CD4-positive, alpha-beta T cell (primary cell): Measurements from ENCODE around the gene VPS39. TPM values are rescaled to one million over a fixed set of nuclear protein-coding genes. Genes with fewer than 3 reads are reported as not detected.

Experiments
- ATAC-seq: fragments of 200-7000 bp; cut with Tn5 transposase; one replicate; pipeline ENCODE4 v1.10.0; 2022; ENCODE audit warnings: mild to moderate bottlenecking; ENCODE audit not compliant: poor library complexity
- CTCF ChIA-PET: fragments of 350-600 bp; sonication (Branson Sonifier 250); formaldehyde crosslinking; loops from one replicate; lab custom pipeline; 2021; ENCODE audit warnings: antibody characterized with exemption, inconsistent platforms; lab: Charles Lee
- POLR2A ChIA-PET: fragments of 350-600 bp; sonication (Branson Sonifier 250); formaldehyde crosslinking; loops from one replicate; lab custom pipeline; 2021; ENCODE audit warnings: antibody characterized with exemption, inconsistent platforms; lab: Charles Lee
- DNase-seq, 14 experiments: peaks; one replicate each; pipeline ENCODE4 v3.0.0-alpha.2; 2013 to 2020; ENCODE audit warnings: mixed read lengths in 2 of 14
- H3K27ac ChIP-seq, 2 donors: one replicate each; pipeline versions ENCODE4 v1.5.1 to v1.7.0; 2013; ENCODE audit warnings: low read length in 2 of 2, low read depth in 1 of 2, mild to moderate bottlenecking in 1 of 2
- H3K27me3 ChIP-seq, 2 experiments: 1 replicate in 1 of 2; 2 replicates in 1 of 2; pipeline versions ENCODE4 v1.6.1 to v1.7.0; 2013; ENCODE audit warnings: low read length in 2 of 2, control low read depth in 1 of 2, mild to moderate bottlenecking in 1 of 2, moderate library complexity in 1 of 2; ENCODE audit not compliant: insufficient read depth in 2 of 2, control insufficient read depth in 1 of 2
- H3K36me3 ChIP-seq: one replicate; pipeline ENCODE4 v1.6.1; 2013; ENCODE audit warnings: low read length, control low read depth; ENCODE audit not compliant: insufficient read depth
- H3K4me1 ChIP-seq: one replicate; pipeline ENCODE4 v1.6.1; 2013; ENCODE audit warnings: low read length, control low read depth; ENCODE audit not compliant: insufficient read depth
- H3K4me3 ChIP-seq: one replicate; pipeline ENCODE4 v1.5.1; 2013; ENCODE audit warnings: mild to moderate bottlenecking, low read length, moderate library complexity
- H3K9me3 ChIP-seq, 2 experiments: 1 replicate in 1 of 2; 2 replicates in 1 of 2; pipeline versions ENCODE4 v1.6.1 to v1.7.0; 2013; ENCODE audit warnings: low read length in 2 of 2, mild to moderate bottlenecking in 2 of 2, control low read depth in 1 of 2, moderate library complexity in 1 of 2; ENCODE audit not compliant: control insufficient read depth in 1 of 2, insufficient read depth in 1 of 2
- H3K27ac Mint-ChIP-seq: one replicate; pipeline ENCODE4 v1.8.0; 2020; ENCODE audit warnings: mixed read lengths
- H3K27me3 Mint-ChIP-seq: one replicate; pipeline ENCODE4 v1.8.0; 2021; ENCODE audit warnings: mixed read lengths
- H3K36me3 Mint-ChIP-seq: one replicate; pipeline ENCODE4 v1.8.0; 2021; ENCODE audit warnings: low read depth, mixed read lengths
- H3K4me1 Mint-ChIP-seq: one replicate; pipeline ENCODE4 v1.8.0; 2021; ENCODE audit warnings: low read depth, mixed read lengths
- H3K4me3 Mint-ChIP-seq: one replicate; pipeline ENCODE4 v1.8.0; 2020; ENCODE audit warnings: mild to moderate bottlenecking, mixed read lengths
- H3K9me3 Mint-ChIP-seq: one replicate; pipeline ENCODE4 v1.8.0; 2020; ENCODE audit warnings: mixed read lengths
- intact Hi-C, 2 experiments: fragments of 100-400 bp; cut with DNase I in 1 of 2; cut with micrococcal nuclease in 1 of 2; formaldehyde crosslinking; loops; one replicate each; pipeline versions ENCODE4 v1.15.1 to v1.9.0; 2023 to 2025; cut with DNase I, micrococcal nuclease
- total RNA-seq, 174 experiments: library from RNA in 2 of 174; stranded (reverse) in 2 of 174; gene quantifications; one replicate each; pipeline ENCODE4 v1.2.3 and lab custom pipeline; 2021 to 2026
- TF ChIP-seq, protein P1 (sequence below): fragments of 200-600 bp; IDR thresholded peaks from one replicate; pipeline ENCODE4 v1.8.0; 2022; ENCODE audit warnings: antibody characterized with exemption, mild to moderate bottlenecking

VPS39 gene
- total RNA-seq, 2 experiments from 2014 or later, result 73.4 to 82.5 TPM

GRCh38 chr15:42240823-42241222 lies 32.7 kb upstream of the VPS39 start:
- no peaks in the 10 kb centered on the region for H3K4me1 ChIP-seq
- ATAC-seq (no peak), DNase-seq (no peak)
- POLR2A ChIA-PET, result interaction anchor here (0.6 kb wide), 1 partner anchor 17 kb away, joined by 4 read pairs; no protein-coding TSS in a partner anchor
- TF ChIP-seq, protein P1, sequence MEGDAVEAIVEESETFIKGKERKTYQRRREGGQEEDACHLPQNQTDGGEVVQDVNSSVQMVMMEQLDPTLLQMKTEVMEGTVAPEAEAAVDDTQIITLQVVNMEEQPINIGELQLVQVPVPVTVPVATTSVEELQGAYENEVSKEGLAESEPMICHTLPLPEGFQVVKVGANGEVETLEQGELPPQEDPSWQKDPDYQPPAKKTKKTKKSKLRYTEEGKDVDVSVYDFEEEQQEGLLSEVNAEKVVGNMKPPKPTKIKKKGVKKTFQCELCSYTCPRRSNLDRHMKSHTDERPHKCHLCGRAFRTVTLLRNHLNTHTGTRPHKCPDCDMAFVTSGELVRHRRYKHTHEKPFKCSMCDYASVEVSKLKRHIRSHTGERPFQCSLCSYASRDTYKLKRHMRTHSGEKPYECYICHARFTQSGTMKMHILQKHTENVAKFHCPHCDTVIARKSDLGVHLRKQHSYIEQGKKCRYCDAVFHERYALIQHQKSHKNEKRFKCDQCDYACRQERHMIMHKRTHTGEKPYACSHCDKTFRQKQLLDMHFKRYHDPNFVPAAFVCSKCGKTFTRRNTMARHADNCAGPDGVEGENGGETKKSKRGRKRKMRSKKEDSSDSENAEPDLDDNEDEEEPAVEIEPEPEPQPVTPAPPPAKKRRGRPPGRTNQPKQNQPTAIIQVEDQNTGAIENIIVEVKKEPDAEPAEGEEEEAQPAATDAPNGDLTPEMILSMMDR, result no peak
- Mint-ChIP-seq H3K4me1 (peaks cover 6% of the 10 kb centered on the region), H3K27ac (no peak overlapping the region), H3K36me3 (peaks cover 72% of the 10 kb centered on the region), H3K27me3 (no peaks in the 10 kb centered on the region), H3K4me3 (no peak overlapping the region), H3K9me3 (no peaks in the 10 kb centered on the region)
- no peak overlapping the region for H3K27ac ChIP-seq
- H3K4me3 ChIP-seq, result no peak overlapping the region
- H3K9me3 ChIP-seq, result no peaks in the 10 kb centered on the region
- H3K36me3 ChIP-seq, result peaks cover 61% of the 10 kb centered on the region
- CTCF ChIA-PET, result no interaction called here
- intact Hi-C loops, result no loop called here
- H3K27me3 ChIP-seq, result no peaks in the 10 kb centered on the region

GRCh38 chr15:42239528-42240182 lies 31.6 kb upstream of the VPS39 start:
- intact Hi-C loops, result loop anchor here in 1 of 2 experiments (5.0 kb wide), 1 partner anchor 57 kb away; no protein-coding TSS in a partner anchor
- ATAC-seq, result no peak
- CTCF ChIA-PET, result no interaction called here
- Mint-ChIP-seq H3K4me3 (no peak overlapping the region), H3K27me3 (no peaks in the 10 kb centered on the region), H3K9me3 (no peaks in the 10 kb centered on the region), H3K27ac (no peak overlapping the region), H3K36me3 (peaks cover 82% of the 10 kb centered on the region), H3K4me1 (peaks cover 4% of the 10 kb centered on the region)
- Histone ChIP-seq H3K36me3 (peaks cover 68% of the 10 kb centered on the region), H3K27ac (no peak overlapping the region), H3K4me1 (no peaks in the 10 kb centered on the region), H3K9me3 (no peaks in the 10 kb centered on the region), H3K4me3 (no peak overlapping the region), H3K27me3 (no peaks in the 10 kb centered on the region)
- DNase-seq, result no peak
- POLR2A ChIA-PET, result no interaction called here
- TF ChIP-seq, protein P1, result no peak

DNA sequence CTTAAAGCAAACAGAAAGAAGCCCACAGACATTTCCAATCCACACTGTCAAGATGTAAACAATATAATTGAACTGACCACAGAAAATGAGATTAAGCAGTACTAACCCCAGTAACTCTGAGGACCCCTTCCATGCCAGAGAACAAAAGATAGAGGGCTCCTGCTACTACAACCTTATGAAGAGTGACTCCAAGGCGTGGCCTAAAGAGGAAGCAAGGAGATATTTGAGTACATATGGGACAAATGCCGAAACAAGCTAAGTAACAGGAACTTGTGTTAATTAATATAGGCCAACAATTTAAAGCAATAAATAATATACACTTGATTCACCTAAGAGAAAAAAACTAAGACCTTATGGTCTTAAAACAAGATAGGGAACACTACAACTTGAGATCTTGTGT lies 25.0 kb upstream of the VPS39 start:
- Histone ChIP-seq H3K27me3 (no peaks in the 10 kb centered on the region), H3K4me1 (no peaks in the 10 kb centered on the region), H3K4me3 (no peak overlapping the region), H3K27ac (no peak overlapping the region), H3K36me3 (peaks cover 84% of the 10 kb centered on the region), H3K9me3 (no peaks in the 10 kb centered on the region)
- H3K9me3 Mint-ChIP-seq, result no peaks in the 10 kb centered on the region
- no peak overlapping the region for H3K4me3 Mint-ChIP-seq
- H3K36me3 Mint-ChIP-seq, result peaks cover 94% of the 10 kb centered on the region
- no peak for DNase-seq
- TF ChIP-seq, protein P1, result no peak
- H3K27me3 Mint-ChIP-seq, result no peaks in the 10 kb centered on the region
- no peaks in the 10 kb centered on the region for H3K4me1 Mint-ChIP-seq
- CTCF ChIA-PET, result no interaction called here
- ATAC-seq, result no peak
- intact Hi-C loops, result no loop called here
- no peak overlapping the region for H3K27ac Mint-ChIP-seq
- POLR2A ChIA-PET, result no interaction called here
